OCI-LY3 (cell line): ENCODE results near the gene CCDC152.

Experiments used
- H2AFZ ChIP-seq: fragments of 200-600, 300-600 bp; shearing (Covaris generic); 2 replicates; pipeline ENCODE4 v1.6.0; 2014; ENCODE audit warnings: antibody characterized with exemption, low read depth, low read length
- H3K27ac ChIP-seq: fragments of 200-600, 300-600 bp; sonication (generic); 2 replicates; pipeline ENCODE4 v1.5.1; 2014; ENCODE audit warnings: mild to moderate bottlenecking, low read length, moderate library complexity, mixed read lengths
- H3K27me3 ChIP-seq: fragments of 200-600, 300-600 bp; sonication (generic); 2 replicates; pipeline ENCODE4 v1.6.1; 2014; ENCODE audit warnings: low read depth, low read length, mixed read lengths
- H3K36me3 ChIP-seq: fragments of 200-600, 300-600 bp; sonication (generic); replicated peaks from 2 replicates; pipeline ENCODE3; 2014; ENCODE audit warnings: low read depth, low read length, mixed read lengths
- H3K4me1 ChIP-seq: fragments of 300-600, 200-600 bp; sonication (generic); 2 replicates; pipeline ENCODE4 v1.6.1; 2014; ENCODE audit warnings: low read length, mixed read lengths
- H3K4me2 ChIP-seq: fragments of 200-600, 300-600 bp; sonication (generic); 2 replicates; pipeline ENCODE4 v1.6.1; 2014; ENCODE audit warnings: low read length, mixed read lengths
- H3K4me3 ChIP-seq: fragments of 300-600, 200-600 bp; sonication (generic); 2 replicates; pipeline ENCODE4 v1.5.1; 2014; ENCODE audit warnings: antibody characterized with exemption, mild to moderate bottlenecking, low read length, moderate library complexity
- H3K79me2 ChIP-seq: fragments of 300-600, 200-600 bp; shearing (Covaris generic); 2 replicates; pipeline ENCODE4 v1.6.1; 2014; ENCODE audit warnings: mild to moderate bottlenecking, low read length, mixed read lengths
- H3K9ac ChIP-seq: fragments of 300-600, 200-600 bp; shearing (Covaris generic); 2 replicates; pipeline ENCODE4 v1.6.0; 2014; ENCODE audit warnings: mild to moderate bottlenecking, low read length, moderate library complexity
- H3K9me3 ChIP-seq: fragments of 200-600, 300-600 bp; shearing (Covaris generic); 2 replicates; pipeline ENCODE4 v1.6.1; 2014; ENCODE audit warnings: low read length, mixed read lengths; ENCODE audit not compliant: insufficient read depth
- H4K20me1 ChIP-seq: fragments of 200-600, 300-600 bp; sonication (generic); 2 replicates; pipeline ENCODE4 v1.6.1; 2016; ENCODE audit warnings: low read length, mixed read lengths; ENCODE audit not compliant: insufficient read depth
- EZH2phosphoT487 ChIP-seq: fragments of 200-600 bp; shearing (Covaris generic); IDR thresholded peaks from 2 replicates; pipeline ENCODE4 v1.6.1; 2018; ENCODE audit warnings: antibody characterized with exemption, mixed run types, low read depth
- TF ChIP-seq, protein P1 (sequence below): fragments of 200-600, 300-600 bp; sonication (generic); IDR thresholded peaks from 2 replicates; pipeline ENCODE4 v1.5.1; 2014; ENCODE audit warnings: antibody characterized with exemption, low read length, low read depth

The CCDC152 gene

DNA sequence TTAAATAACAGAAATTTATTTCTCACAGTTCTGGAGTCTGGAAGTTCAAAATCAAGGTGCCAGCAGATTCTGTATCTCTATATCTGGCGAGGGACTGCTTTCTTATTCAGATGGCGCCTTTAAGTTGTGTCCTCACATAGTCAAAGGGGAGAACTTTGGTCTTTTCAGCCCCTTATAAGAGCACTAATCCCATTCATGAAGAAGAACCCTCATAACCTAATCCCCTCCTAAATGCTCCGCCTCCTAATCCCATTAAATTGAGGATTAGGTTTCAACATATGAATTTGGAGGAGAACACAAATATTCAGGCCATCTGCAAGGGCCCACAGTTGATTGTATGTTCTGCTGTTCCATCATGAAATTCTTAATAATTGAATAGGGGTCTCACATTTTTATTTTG lies 10.8 kb upstream of the CCDC152 start:
- Histone ChIP-seq H3K9ac (no peak overlapping the region), H4K20me1 (no peaks in the 10 kb centered on the region), H3K9me3 (no peaks in the 10 kb centered on the region), H3K36me3 (no peaks in the 10 kb centered on the region), H3K4me2 (no peak overlapping the region), H2AFZ (no peak overlapping the region), H3K4me3 (no peak overlapping the region), H3K27ac (no peak overlapping the region), H3K4me1 (no peaks in the 10 kb centered on the region), H3K79me2 (no peaks in the 10 kb centered on the region), H3K27me3 (no peaks in the 10 kb centered on the region)
- no peak for TF ChIP-seq EZH2phosphoT487
- TF ChIP-seq, protein P1, sequence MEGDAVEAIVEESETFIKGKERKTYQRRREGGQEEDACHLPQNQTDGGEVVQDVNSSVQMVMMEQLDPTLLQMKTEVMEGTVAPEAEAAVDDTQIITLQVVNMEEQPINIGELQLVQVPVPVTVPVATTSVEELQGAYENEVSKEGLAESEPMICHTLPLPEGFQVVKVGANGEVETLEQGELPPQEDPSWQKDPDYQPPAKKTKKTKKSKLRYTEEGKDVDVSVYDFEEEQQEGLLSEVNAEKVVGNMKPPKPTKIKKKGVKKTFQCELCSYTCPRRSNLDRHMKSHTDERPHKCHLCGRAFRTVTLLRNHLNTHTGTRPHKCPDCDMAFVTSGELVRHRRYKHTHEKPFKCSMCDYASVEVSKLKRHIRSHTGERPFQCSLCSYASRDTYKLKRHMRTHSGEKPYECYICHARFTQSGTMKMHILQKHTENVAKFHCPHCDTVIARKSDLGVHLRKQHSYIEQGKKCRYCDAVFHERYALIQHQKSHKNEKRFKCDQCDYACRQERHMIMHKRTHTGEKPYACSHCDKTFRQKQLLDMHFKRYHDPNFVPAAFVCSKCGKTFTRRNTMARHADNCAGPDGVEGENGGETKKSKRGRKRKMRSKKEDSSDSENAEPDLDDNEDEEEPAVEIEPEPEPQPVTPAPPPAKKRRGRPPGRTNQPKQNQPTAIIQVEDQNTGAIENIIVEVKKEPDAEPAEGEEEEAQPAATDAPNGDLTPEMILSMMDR: no peak

DNA sequence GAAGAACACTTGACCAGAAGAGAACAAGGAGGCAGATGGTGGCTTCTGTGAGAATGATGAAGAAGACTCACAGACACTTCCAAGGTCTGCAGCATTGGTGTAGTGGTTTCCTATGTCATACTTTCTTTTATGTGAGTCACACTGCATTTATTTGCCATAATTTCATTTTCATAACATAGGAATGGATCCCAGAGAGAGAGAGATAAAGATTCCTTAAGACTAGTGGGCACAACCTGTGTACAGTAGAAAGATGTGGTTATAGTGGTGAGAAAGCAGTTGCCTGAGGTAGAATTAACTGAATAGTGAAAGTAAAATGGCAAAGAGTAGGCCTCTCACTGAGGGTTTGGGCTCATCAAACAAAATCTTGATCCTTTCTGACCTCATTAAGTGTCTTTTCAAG lies 7.6 kb upstream of the CCDC152 start:
- Histone ChIP-seq H3K9me3 (no peaks in the 10 kb centered on the region), H3K4me3 (no peak overlapping the region), H3K27ac (no peak overlapping the region), H4K20me1 (no peaks in the 10 kb centered on the region), H3K36me3 (no peaks in the 10 kb centered on the region), H3K9ac (no peak overlapping the region), H3K4me1 (no peaks in the 10 kb centered on the region), H3K27me3 (no peaks in the 10 kb centered on the region), H3K4me2 (no peak overlapping the region), H2AFZ (no peak overlapping the region), H3K79me2 (no peaks in the 10 kb centered on the region)
- TF ChIP-seq, protein P1: no peak
- TF ChIP-seq EZH2phosphoT487: no peak

DNA sequence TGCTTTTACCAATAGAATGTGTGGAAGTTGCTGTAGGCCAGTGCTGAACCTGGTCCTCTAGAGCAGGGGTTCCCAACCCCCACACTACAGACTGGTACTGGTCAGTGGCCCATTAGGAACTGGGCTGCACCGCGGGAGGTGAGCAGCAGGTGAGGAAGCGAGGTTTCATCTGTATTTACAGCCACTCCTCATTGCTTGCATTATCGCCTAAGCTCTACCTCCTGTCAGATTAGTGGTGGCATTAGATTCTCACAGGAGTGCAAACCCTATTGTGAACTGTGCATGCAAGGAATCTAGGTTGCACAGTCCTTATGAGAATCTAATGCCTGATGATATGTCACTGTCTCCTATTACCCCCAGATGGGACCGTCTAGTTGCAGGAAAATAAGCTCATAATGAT lies 6.1 kb upstream of the CCDC152 start:
- H3K4me1 ChIP-seq: no peaks in the 10 kb centered on the region
- H3K27ac ChIP-seq: no peak overlapping the region
- H3K27me3 ChIP-seq: no peaks in the 10 kb centered on the region
- H3K9ac ChIP-seq: no peak overlapping the region
- H4K20me1 ChIP-seq: no peaks in the 10 kb centered on the region
- no peak overlapping the region for H3K4me3 ChIP-seq
- no peak for TF ChIP-seq EZH2phosphoT487
- H3K9me3 ChIP-seq: no peaks in the 10 kb centered on the region
- H3K4me2 ChIP-seq: no peak overlapping the region
- H2AFZ ChIP-seq: no peak overlapping the region
- no peaks in the 10 kb centered on the region for H3K36me3 ChIP-seq
- H3K79me2 ChIP-seq: no peaks in the 10 kb centered on the region

DNA sequence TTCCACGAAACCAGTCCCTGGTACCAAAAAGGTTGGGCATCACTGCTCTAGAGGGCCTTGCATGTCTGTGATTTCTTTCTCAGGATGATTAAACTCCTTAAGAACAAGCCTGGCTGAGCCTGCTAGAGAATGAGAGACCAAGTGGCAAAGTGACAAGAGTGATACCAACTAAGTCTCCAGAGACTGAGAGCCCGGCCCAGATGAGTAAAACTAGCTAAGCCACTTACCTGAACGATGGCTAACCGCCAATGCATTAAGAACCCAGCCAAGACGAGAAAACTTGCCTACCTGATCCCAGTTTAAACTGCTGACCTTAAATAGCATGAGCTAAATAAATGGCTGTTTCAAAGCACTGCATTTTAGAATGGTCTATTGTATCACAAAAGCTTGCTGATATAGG lies 5.6 kb upstream of the CCDC152 start:
- Histone ChIP-seq H3K27ac (no peak overlapping the region), H4K20me1 (no peaks in the 10 kb centered on the region), H3K4me3 (no peak overlapping the region), H3K4me2 (no peak overlapping the region), H3K27me3 (no peaks in the 10 kb centered on the region), H3K9me3 (no peaks in the 10 kb centered on the region), H3K4me1 (no peaks in the 10 kb centered on the region), H3K36me3 (no peaks in the 10 kb centered on the region), H3K79me2 (no peaks in the 10 kb centered on the region), H3K9ac (no peak overlapping the region), H2AFZ (no peak overlapping the region)
- TF ChIP-seq, protein P1: no peak
- TF ChIP-seq EZH2phosphoT487: no peak

DNA sequence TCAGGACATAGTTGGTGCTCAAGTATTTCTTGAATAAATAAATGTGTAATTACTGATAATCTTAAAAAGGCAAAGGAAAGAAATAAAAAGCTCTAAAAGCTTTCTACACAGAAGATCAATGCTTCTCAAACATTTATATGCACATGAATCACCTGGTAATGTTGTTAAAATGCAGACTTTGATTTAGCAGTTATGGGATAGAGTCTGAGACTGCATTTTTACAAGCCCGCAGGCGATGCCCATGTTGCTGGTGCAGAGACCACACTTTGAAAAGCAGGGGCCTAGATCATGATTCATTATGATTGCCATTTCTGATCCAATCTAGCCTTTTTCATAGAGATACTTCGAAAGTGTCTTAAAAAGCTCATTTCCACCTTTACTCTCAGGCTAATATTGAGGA lies 3.5 kb upstream of the CCDC152 start:
- no peak overlapping the region for H3K27ac ChIP-seq
- no peak for TF ChIP-seq EZH2phosphoT487
- TF ChIP-seq, protein P1: no peak

More for the DNA sequence above, 3.5 kb upstream of the CCDC152 start:
- no peak overlapping the region for H3K4me3 ChIP-seq
- H2AFZ ChIP-seq: no peak overlapping the region
- H3K9me3 ChIP-seq: no peaks in the 10 kb centered on the region
- no peak overlapping the region for H3K9ac ChIP-seq
- no peaks in the 10 kb centered on the region for H3K36me3 ChIP-seq
- no peaks in the 10 kb centered on the region for H3K27me3 ChIP-seq
- H4K20me1 ChIP-seq: no peaks in the 10 kb centered on the region
- no peaks in the 10 kb centered on the region for H3K4me1 ChIP-seq
- no peak overlapping the region for H3K4me2 ChIP-seq
- H3K79me2 ChIP-seq: no peaks in the 10 kb centered on the region
